WI38 (cell line): ENCODE results near the gene SYTL4.

Experiments
- H3K4me3 ChIP-seq: 2 replicates; pipeline ENCODE4 v1.5.1; 2011; ENCODE audit warnings: low read depth, mild to moderate bottlenecking, control low read depth, low read length
- TF ChIP-seq, protein P1 (sequence below): IDR thresholded peaks from 2 replicates; pipeline ENCODE4 v1.5.1; 2012; ENCODE audit warnings: low read depth, mild to moderate bottlenecking, control low read depth, low read length

The SYTL4 gene

DNA sequence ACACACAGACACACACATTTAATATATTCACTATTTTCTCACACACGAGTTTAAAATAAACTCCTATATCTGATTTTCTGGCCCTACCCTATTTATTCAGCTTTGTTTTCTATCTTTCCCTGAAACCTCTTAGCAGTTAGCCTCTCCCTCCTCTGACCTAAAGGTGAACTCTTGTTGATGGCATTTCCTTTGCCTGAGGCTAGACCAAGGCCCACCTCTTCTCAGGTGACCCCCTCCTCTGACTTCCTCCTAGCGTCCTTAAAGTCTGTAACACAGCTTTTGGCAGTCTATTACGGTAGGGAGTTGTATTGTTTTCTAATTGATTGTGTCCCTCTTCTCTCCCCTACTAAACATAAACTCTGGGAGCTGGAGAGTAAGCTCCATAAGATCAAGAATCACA lies 89.6 kb downstream of the SYTL4 start:
- H3K4me3 ChIP-seq: no peak overlapping the region
- TF ChIP-seq, protein P1, sequence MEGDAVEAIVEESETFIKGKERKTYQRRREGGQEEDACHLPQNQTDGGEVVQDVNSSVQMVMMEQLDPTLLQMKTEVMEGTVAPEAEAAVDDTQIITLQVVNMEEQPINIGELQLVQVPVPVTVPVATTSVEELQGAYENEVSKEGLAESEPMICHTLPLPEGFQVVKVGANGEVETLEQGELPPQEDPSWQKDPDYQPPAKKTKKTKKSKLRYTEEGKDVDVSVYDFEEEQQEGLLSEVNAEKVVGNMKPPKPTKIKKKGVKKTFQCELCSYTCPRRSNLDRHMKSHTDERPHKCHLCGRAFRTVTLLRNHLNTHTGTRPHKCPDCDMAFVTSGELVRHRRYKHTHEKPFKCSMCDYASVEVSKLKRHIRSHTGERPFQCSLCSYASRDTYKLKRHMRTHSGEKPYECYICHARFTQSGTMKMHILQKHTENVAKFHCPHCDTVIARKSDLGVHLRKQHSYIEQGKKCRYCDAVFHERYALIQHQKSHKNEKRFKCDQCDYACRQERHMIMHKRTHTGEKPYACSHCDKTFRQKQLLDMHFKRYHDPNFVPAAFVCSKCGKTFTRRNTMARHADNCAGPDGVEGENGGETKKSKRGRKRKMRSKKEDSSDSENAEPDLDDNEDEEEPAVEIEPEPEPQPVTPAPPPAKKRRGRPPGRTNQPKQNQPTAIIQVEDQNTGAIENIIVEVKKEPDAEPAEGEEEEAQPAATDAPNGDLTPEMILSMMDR: no peak

DNA sequence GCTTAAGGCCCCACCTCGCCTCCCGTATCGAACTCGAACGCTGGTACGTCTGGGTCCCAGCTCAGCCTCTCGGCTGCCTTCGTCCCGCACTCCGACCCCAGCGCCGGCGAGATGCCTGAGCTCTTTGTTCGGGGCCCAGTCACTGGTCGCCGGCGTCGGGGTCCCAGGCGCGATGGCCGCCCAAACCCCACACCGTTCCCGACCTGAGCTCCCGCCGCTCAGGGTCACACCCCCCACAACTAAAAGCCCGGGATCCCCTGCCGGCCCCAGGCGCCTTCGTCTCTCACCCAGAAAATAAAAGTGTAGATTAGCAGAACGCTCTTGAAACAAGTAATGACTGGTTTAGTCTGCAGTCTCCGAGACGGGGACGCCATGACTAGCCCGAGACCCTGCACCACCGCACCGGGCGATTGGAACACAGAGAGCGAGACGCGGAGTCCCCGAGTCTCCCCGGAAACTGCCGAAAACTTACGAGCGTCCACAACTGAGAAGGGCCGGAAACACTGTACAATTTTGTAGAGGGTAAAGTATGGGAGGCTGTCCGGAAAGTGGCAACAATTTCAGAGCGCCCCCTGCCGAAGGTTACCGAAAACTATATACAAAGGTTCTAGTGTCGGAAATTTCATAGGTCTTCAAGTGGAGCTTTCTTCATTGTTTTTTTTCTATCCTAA lies 95.5 kb downstream of the SYTL4 start, which contains the start of gene TSPAN6:
Gene TSPAN6 (minus strand): TSS at position 486 of the 671 bp plus-strand sequence. CDS start 112 bp downstream, at position 374.
- peak within 1 kb of the TSS; percentile 66 for H3K4me3 ChIP-seq
- TF ChIP-seq, protein P1: peak; percentile 16; the same call in 1 of the 2 replicates

DNA sequence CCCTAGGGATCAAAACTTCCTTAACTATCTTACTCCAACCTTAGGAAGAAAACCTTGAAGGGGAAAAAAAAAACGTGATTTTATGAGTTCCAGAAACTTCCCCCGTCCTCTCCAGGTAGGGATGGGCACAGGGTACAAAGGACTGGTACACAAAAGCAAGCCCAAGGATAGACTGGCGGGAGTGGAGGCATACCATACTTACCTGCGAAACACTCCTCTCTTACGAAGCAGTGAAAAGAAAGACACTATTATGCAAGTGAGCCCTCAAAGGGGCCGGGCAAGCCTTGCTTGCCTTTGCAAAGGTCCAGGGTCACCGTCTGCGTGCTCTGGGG lies 96.0 kb downstream of the SYTL4 start:
- peak overlapping the region; percentile 66 for H3K4me3 ChIP-seq
- TF ChIP-seq, protein P1: no peak

DNA sequence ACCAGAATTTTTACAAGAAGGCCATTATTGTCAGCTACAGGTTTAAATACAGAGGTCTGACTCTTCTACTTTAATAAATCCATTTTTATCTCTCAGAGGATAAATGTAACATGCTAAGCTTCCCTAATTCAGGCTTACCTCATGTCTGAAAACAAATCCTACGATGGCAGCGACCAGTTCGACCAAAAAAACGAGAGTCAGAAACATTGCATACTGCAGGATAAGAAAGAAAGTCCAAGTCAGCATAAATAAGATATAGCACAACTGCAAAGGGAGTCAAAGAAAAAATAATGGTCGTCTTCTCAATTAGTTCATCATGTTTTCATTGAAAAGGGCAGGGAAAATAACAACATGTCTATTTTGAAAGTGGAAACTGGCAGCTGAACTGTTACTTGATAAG lies 96.9 kb downstream of the SYTL4 start:
- H3K4me3 ChIP-seq: no peak overlapping the region; the same call in 1 of the 2 replicates
- TF ChIP-seq, protein P1: no peak

DNA sequence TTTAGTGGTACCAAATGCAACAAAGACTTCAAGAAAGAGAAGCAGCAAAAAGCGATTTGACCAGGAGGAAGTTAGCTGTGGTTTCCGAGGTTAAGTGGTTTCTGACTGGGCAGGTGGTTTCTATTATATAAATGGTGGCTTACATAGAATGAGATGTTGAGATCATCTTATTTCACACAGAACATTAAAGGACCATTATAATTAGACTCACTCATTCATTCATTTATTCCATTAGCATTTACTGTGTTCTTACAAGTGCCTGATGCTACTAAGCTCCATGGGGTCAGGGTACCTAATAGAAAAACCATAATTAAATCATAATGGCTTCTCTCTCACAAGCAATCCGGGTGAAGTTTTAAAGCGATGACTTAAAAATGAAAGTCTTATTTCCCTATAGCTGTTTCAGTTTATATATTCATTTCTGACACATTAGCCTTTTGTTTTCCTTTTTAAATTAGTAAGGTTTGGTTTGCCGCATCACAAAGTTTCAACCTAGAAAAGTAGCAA lies 105.9 kb downstream of the SYTL4 start:
- TF ChIP-seq, protein P1: no peak
- H3K4me3 ChIP-seq: no peak overlapping the region
